SK-N-MC (cell line): Measurements from ENCODE around the gene BICDL2.

Experiments used
- EZH2 ChIP-seq: fragments of 200-600 bp; sonication (generic); IDR thresholded peaks from one replicate; pipeline ENCODE4 v1.6.1; 2017; ENCODE audit warnings: antibody characterized with exemption
- FOXP2 ChIP-seq: optimal IDR thresholded peaks from 2 replicates; pipeline ENCODE3; 2011; ENCODE audit warnings: mild to moderate bottlenecking, moderate library complexity; ENCODE audit not compliant: insufficient read depth; ENCODE audit errors: extremely low read length, control extremely low read depth
- POLR2AphosphoS5 ChIP-seq: IDR thresholded peaks from 2 replicates; pipeline ENCODE4 v1.6.1; 2012; ENCODE audit warnings: mild to moderate bottlenecking, low read depth, low read length, borderline replicate concordance

- TF ChIP-seq EZH2 (no peak), POLR2AphosphoS5 (no peak), FOXP2 (no peak)
Observed at GRCh38 chr16:3071655-3072054, 34.9 kb upstream of the BICDL2 start.
